ENCODE measurements around the gene SRRD. TPM values are rescaled to one million over a fixed set of nuclear protein-coding genes. Genes with fewer than 3 reads are reported as not detected.

SRRD gene
- total and polyA plus RNA-seq, 2 of the 8 experiments (the other 6 are each of a cell fraction or from before 2014, with no cell fraction given) = 17.1 to 25.3 TPM

GRCh38 chr22:26481694-26482093 lies 2.0 kb upstream of the SRRD start (continued):
- TF ChIP-seq, protein P1, sequence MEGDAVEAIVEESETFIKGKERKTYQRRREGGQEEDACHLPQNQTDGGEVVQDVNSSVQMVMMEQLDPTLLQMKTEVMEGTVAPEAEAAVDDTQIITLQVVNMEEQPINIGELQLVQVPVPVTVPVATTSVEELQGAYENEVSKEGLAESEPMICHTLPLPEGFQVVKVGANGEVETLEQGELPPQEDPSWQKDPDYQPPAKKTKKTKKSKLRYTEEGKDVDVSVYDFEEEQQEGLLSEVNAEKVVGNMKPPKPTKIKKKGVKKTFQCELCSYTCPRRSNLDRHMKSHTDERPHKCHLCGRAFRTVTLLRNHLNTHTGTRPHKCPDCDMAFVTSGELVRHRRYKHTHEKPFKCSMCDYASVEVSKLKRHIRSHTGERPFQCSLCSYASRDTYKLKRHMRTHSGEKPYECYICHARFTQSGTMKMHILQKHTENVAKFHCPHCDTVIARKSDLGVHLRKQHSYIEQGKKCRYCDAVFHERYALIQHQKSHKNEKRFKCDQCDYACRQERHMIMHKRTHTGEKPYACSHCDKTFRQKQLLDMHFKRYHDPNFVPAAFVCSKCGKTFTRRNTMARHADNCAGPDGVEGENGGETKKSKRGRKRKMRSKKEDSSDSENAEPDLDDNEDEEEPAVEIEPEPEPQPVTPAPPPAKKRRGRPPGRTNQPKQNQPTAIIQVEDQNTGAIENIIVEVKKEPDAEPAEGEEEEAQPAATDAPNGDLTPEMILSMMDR (IDR thresholded peaks at IDR 0.05; ENCODE audit: control extremely low read depth in 1 of 3, insufficient read depth in 1 of 3, low read depth in 1 of 3, low read length in 3 of 3) = no peak
